Measurements from ENCODE around the gene GASK1A. TPM values are rescaled to one million over a fixed set of nuclear protein-coding genes. Genes with fewer than 3 reads are reported as not detected.
A peak's percentile ranks its signal among the peaks of the same experiment; 100 is the strongest.

The GASK1A gene
- total RNA-seq, 1 donor from 2014 or later, result 0.09 TPM

DNA sequence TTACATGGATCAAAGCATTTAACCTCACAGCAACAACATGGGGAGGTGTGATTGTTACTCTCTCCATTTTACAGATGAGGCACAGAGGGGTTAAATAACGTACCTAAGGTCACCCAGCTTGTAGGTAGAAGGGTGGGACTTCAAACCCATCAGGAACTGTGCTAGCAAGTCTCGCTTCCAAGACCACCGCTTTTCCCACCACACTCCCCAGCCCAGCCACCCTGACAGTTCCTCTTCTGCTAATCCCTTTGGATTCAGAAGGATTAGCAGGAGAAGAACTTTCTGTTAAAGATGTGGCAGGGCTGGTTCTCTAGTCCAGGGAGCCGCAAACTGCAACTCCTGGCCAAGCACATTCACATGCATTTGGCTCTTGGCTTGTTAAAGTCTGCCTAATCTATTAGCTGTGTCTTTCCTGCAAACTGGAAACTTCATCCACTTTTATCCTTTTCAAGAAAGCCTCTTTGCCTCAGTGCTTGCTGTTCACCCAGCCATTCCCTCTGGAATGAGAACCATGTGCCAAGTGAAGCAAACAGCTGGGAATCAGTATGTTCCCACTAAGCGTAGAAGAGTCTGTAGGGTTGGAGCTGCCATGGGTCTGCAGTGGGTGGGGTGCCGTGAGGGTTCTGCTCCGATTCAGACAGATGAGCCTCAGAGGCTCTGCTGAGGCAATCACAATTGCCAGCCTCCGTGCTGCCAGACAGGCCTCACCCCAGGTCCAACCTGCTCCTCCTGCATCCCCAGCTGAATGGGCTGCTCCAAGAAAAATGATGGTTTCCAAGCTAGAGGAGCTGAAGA lies 82.2 kb downstream of the GASK1A start:
- no peak overlapping the region for H3K27ac ChIP-seq (ENCODE audit: low read depth, low read length)
- TF ChIP-seq, protein P1, sequence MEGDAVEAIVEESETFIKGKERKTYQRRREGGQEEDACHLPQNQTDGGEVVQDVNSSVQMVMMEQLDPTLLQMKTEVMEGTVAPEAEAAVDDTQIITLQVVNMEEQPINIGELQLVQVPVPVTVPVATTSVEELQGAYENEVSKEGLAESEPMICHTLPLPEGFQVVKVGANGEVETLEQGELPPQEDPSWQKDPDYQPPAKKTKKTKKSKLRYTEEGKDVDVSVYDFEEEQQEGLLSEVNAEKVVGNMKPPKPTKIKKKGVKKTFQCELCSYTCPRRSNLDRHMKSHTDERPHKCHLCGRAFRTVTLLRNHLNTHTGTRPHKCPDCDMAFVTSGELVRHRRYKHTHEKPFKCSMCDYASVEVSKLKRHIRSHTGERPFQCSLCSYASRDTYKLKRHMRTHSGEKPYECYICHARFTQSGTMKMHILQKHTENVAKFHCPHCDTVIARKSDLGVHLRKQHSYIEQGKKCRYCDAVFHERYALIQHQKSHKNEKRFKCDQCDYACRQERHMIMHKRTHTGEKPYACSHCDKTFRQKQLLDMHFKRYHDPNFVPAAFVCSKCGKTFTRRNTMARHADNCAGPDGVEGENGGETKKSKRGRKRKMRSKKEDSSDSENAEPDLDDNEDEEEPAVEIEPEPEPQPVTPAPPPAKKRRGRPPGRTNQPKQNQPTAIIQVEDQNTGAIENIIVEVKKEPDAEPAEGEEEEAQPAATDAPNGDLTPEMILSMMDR (IDR thresholded peaks at IDR 0.05; ENCODE audit: insufficient read depth, low read depth, low read length), result no peak
- TF ChIP-seq EZH2 (IDR thresholded peaks at IDR 0.05; ENCODE audit: insufficient read depth, low read length), result no peak
- no peak for DNase-seq (ENCODE audit: low read depth)
- no peaks in the 10 kb centered on the region for H3K79me2 ChIP-seq (ENCODE audit: insufficient read depth, low read length)
- H3K4me3 Mint-ChIP-seq (ENCODE audit: unreplicated experiment), result no peak overlapping the region
- H3K27ac Mint-ChIP-seq (ENCODE audit: unreplicated experiment), result no peak overlapping the region
- H3K36me3 Mint-ChIP-seq (ENCODE audit: low read depth, unreplicated experiment), result no peaks in the 10 kb centered on the region
- H3K9ac ChIP-seq (ENCODE audit: low read length), result no peak overlapping the region
- H3K4me2 ChIP-seq (ENCODE audit: low read length), result no peak overlapping the region
- no peaks in the 10 kb centered on the region for H3K36me3 ChIP-seq (ENCODE audit: insufficient read depth, low read length)
- no peak overlapping the region for H3K4me3 ChIP-seq (ENCODE audit: insufficient read depth, low read depth, low read length)
- H4K20me1 ChIP-seq (ENCODE audit: insufficient read depth, low read length), result no peaks in the 10 kb centered on the region
- no peak for FAIRE-seq
- no peaks in the 10 kb centered on the region for H3K9me3 ChIP-seq (ENCODE audit: insufficient read depth, low read depth, low read length)
- no peaks in the 10 kb centered on the region for H3K27me3 ChIP-seq (ENCODE audit: insufficient read depth, low read length)
- no peaks in the 10 kb centered on the region for H3K4me1 ChIP-seq (ENCODE audit: insufficient read depth, low read length)
- no peaks in the 10 kb centered on the region for H3K27me3 Mint-ChIP-seq (ENCODE audit: low read depth, unreplicated experiment)
- no peaks in the 10 kb centered on the region for H3K9me3 Mint-ChIP-seq (ENCODE audit: unreplicated experiment)
- no peak overlapping the region for H2AFZ ChIP-seq (ENCODE audit: low read depth, low read length)
- peaks cover 1% of the 10 kb centered on the region for H3K4me1 Mint-ChIP-seq (ENCODE audit: low read depth, unreplicated experiment)

DNA sequence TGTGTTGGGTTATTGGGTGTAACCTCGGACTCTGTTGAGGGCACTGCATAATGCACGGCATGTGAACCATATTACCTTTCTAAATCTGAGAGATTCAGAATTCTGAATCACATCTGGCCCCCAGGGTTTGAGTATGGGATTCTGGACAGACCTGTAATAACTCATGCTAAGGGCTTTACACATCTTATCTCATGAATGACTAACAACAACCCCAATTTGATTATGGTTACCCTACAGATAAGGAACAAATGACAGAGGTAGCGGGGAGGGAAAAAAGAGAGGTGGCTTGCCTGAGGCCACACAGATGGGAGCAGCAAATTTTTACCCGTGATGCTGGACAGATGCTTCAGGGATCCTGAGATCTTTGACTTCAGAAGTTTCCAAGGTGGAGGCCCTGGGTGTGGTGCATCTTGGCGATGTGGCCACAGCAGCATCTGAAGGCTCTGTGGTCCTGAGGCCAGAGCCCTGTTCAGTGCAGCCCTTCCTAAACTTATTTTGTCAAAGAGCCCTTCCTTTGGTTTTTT lies 83.0 kb downstream of the GASK1A start:
- Histone ChIP-seq H3K27ac (ENCODE audit: low read depth, low read length) (no peak overlapping the region), H3K4me2 (ENCODE audit: low read length) (no peak overlapping the region), H3K4me3 (ENCODE audit: insufficient read depth, low read depth, low read length) (no peak overlapping the region), H3K4me1 (ENCODE audit: insufficient read depth, low read length) (no peaks in the 10 kb centered on the region), H3K79me2 (ENCODE audit: insufficient read depth, low read length) (no peaks in the 10 kb centered on the region), H2AFZ (ENCODE audit: low read depth, low read length) (no peak overlapping the region), H3K9me3 (ENCODE audit: insufficient read depth, low read depth, low read length) (no peaks in the 10 kb centered on the region), H4K20me1 (ENCODE audit: insufficient read depth, low read length) (no peaks in the 10 kb centered on the region), H3K27me3 (ENCODE audit: insufficient read depth, low read length) (no peaks in the 10 kb centered on the region), H3K36me3 (ENCODE audit: insufficient read depth, low read length) (no peaks in the 10 kb centered on the region), H3K9ac (ENCODE audit: low read length) (no peak overlapping the region)
- FAIRE-seq (no peak), DNase-seq (ENCODE audit: low read depth) (no peak)
- Mint-ChIP-seq H3K4me3 (ENCODE audit: unreplicated experiment) (no peak overlapping the region), H3K27me3 (ENCODE audit: low read depth, unreplicated experiment) (no peaks in the 10 kb centered on the region), H3K27ac (ENCODE audit: unreplicated experiment) (no peak overlapping the region), H3K9me3 (ENCODE audit: unreplicated experiment) (no peaks in the 10 kb centered on the region), H3K36me3 (ENCODE audit: low read depth, unreplicated experiment) (no peaks in the 10 kb centered on the region), H3K4me1 (ENCODE audit: low read depth, unreplicated experiment) (peaks cover 1% of the 10 kb centered on the region)
- TF ChIP-seq, protein P1 (IDR thresholded peaks at IDR 0.05; ENCODE audit: insufficient read depth, low read depth, low read length), result no peak

DNA sequence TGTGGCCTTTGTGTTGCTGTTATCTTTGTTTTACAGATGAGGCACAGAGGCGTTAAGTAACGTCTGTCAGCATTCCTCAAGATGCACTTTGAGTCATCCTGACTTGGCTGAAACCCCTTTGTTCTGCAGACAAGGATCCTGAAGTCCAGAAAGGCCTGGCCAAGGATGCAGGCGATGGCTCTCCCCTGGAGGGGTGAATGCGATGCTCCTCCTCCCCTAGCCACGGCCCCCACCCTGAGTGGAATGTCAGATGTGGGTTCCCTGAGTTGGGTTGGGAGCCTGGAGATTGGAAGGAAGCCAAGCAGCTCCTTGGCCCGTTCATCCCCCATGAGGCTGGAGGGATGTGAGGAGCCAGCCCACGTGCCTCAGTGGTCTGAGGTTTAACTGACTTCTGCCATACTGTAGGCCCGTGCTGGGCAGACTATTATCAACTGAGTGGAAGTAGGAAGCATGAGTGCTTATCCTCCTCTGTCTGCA lies 83.5 kb downstream of the GASK1A start:
- Histone ChIP-seq H4K20me1 (ENCODE audit: insufficient read depth, low read length) (no peaks in the 10 kb centered on the region), H3K4me1 (ENCODE audit: insufficient read depth, low read length) (no peaks in the 10 kb centered on the region), H3K36me3 (ENCODE audit: insufficient read depth, low read length) (no peaks in the 10 kb centered on the region), H3K9me3 (ENCODE audit: insufficient read depth, low read depth, low read length) (no peaks in the 10 kb centered on the region), H3K27ac (ENCODE audit: low read depth, low read length) (no peak overlapping the region), H3K4me2 (ENCODE audit: low read length) (no peak overlapping the region), H3K4me3 (ENCODE audit: insufficient read depth, low read depth, low read length) (no peak overlapping the region), H3K27me3 (ENCODE audit: insufficient read depth, low read length) (no peaks in the 10 kb centered on the region), H3K9ac (ENCODE audit: low read length) (no peak overlapping the region), H3K79me2 (ENCODE audit: insufficient read depth, low read length) (no peaks in the 10 kb centered on the region), H2AFZ (ENCODE audit: low read depth, low read length) (no peak overlapping the region)
- Mint-ChIP-seq H3K4me3 (ENCODE audit: unreplicated experiment) (no peak overlapping the region), H3K9me3 (ENCODE audit: unreplicated experiment) (no peaks in the 10 kb centered on the region), H3K4me1 (ENCODE audit: low read depth, unreplicated experiment) (peaks cover 1% of the 10 kb centered on the region), H3K27ac (ENCODE audit: unreplicated experiment) (no peak overlapping the region), H3K27me3 (ENCODE audit: low read depth, unreplicated experiment) (no peaks in the 10 kb centered on the region), H3K36me3 (ENCODE audit: low read depth, unreplicated experiment) (no peaks in the 10 kb centered on the region)
- FAIRE-seq (no peak), DNase-seq (ENCODE audit: low read depth) (peak; percentile 13)
- TF ChIP-seq EZH2 (IDR thresholded peaks at IDR 0.05; ENCODE audit: insufficient read depth, low read length), result no peak
- TF ChIP-seq, protein P1 (IDR thresholded peaks at IDR 0.05; ENCODE audit: insufficient read depth, low read depth, low read length), result no peak

All from astrocyte (in vitro differentiated cells and primary cell).